AG09319 (cell line): ENCODE measurements around the gene PLXNC1.

Experiments
- DNase-seq: peaks from one replicate; pipeline ENCODE4 v3.0.0-alpha.2; 2010; ENCODE audit warnings: low read depth; ENCODE audit errors: extremely low read depth
- TF ChIP-seq, protein P1 (sequence below): IDR thresholded peaks from 2 replicates; pipeline ENCODE4 v1.5.1; 2011; ENCODE audit warnings: low read depth, mild to moderate bottlenecking, inconsistent platforms, low read length, moderate library complexity

The PLXNC1 gene

GRCh38 chr12:94205822-94206221 is 57.4 kb downstream of the PLXNC1 start:
- TF ChIP-seq, protein P1, sequence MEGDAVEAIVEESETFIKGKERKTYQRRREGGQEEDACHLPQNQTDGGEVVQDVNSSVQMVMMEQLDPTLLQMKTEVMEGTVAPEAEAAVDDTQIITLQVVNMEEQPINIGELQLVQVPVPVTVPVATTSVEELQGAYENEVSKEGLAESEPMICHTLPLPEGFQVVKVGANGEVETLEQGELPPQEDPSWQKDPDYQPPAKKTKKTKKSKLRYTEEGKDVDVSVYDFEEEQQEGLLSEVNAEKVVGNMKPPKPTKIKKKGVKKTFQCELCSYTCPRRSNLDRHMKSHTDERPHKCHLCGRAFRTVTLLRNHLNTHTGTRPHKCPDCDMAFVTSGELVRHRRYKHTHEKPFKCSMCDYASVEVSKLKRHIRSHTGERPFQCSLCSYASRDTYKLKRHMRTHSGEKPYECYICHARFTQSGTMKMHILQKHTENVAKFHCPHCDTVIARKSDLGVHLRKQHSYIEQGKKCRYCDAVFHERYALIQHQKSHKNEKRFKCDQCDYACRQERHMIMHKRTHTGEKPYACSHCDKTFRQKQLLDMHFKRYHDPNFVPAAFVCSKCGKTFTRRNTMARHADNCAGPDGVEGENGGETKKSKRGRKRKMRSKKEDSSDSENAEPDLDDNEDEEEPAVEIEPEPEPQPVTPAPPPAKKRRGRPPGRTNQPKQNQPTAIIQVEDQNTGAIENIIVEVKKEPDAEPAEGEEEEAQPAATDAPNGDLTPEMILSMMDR, result no peak
- DNase-seq, result no peak

GRCh38 chr12:94206886-94207285 is 58.5 kb downstream of the PLXNC1 start:
- TF ChIP-seq, protein P1, result no peak
- DNase-seq, result no peak

DNA sequence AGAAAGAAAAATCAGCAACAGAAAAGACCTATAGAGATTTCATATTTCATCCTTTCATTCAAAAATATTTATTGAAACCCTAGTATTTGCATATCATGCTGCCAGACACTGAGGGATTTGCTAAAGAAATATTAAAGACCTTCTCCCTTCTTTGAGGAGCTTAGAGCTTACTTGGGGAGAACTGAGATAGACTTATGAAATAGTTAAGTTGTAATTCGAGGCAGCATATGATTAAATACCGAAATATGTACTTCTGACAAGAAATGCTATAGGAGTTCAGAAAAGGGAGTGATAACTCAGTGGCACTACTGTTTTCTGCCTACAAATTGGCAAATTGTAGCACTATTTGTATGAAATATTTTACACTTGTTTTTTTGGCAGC is 59.1 kb downstream of the PLXNC1 start:
- TF ChIP-seq, protein P1, result no peak

DNA sequence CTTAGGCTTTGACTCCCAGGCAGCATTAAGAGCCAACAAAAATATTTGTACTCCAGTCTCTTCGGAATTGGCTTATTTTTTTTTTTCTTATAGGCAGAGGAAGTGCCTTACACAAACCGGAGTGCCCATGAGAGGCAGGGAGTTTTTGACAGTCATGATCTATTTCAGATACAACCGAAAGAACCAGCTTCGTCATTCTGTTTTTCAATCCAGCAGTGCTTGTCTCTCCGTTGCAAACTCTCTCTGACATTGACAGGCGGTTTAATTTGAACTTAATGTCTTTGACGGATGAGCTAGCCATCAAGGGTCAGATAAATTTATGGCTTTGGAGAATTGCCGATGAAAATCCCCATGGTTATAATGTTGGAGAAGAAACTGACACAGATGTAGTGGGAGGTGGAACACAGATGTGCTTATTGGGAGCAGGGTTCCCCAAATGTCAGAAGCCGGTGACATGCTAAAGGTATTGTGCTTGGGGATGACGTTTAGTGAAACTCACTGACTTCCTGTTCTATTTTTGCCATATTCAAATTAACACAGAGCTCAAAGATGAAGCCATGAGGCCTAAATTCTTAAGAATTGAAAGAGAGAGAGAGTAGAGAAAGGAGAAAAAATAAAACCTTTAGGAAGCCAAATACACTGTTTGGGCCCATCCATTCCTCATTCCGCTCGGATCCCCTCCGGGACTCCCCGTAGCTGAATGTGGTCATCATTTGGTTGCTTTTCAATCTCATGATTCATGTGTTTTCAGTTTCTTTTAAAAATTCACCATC is 59.7 kb downstream of the PLXNC1 start:
- TF ChIP-seq, protein P1, result no peak
- DNase-seq, result no peak

More for the DNA sequence above, 59.1 kb downstream of the PLXNC1 start:
- DNase-seq, result no peak

- TF ChIP-seq, protein P1, result no peak
- DNase-seq, result no peak
Measured at GRCh38 chr12:94208622-94208966, 60.2 kb downstream of the PLXNC1 start.

GRCh38 chr12:94209240-94209639 is 60.9 kb downstream of the PLXNC1 start:
- TF ChIP-seq, protein P1, result no peak
- DNase-seq, result no peak

DNA sequence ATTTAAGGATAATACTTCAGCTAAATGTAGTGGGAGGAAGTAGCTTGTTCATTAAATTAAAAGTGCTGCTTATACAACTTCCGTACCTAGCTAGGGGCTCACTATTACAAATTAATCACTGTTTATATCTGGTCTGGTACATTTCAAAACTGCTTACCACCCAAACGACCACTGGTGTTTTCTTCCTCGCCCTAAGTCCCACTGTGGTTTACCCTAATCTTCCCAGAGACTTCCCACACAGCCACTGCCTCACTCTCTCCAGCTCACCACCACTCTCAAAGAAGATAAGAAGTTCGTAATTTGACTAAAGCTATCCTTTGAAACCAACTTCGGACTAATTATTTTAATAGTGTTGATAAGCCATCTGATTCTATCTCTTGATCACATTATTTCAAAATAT is 62.6 kb downstream of the PLXNC1 start:
- no peak for DNase-seq
- TF ChIP-seq, protein P1, result no peak
